CD4-positive, CD25-positive, alpha-beta regulatory T cell (primary cell): ENCODE measurements around the gene CCDC88A. TPM values are rescaled to one million over a fixed set of nuclear protein-coding genes. Genes with fewer than 3 reads are reported as not detected.
A peak's percentile ranks its signal among the peaks of the same experiment; 100 is the strongest.

Source experiments
- ATAC-seq, 2 donors: fragments of 150-1000 bp; cut with Tn5 transposase; one replicate each; pipeline ENCODE4 v1.10.0; 2021; ENCODE audit warnings: low read depth in 2 of 2, moderate number of reproducible peaks in 2 of 2, moderate library complexity in 1 of 2
- DNase-seq, 3 donors: peaks; one replicate each; pipeline versions ENCODE4 v3.0.0 to v3.0.0-alpha.2; 2012 to 2022; ENCODE audit warnings: mixed read lengths in 1 of 3
- H3K27ac ChIP-seq: one replicate; pipeline ENCODE4 v1.7.0; 2013; ENCODE audit warnings: mild to moderate bottlenecking, low read length; ENCODE audit not compliant: insufficient read depth, poor library complexity, severe bottlenecking
- H3K27me3 ChIP-seq: one replicate; pipeline ENCODE4 v1.7.0; 2013; ENCODE audit warnings: low read length; ENCODE audit not compliant: control insufficient read depth, insufficient read depth
- H3K36me3 ChIP-seq: one replicate; pipeline ENCODE4 v1.7.0; 2013; ENCODE audit warnings: mild to moderate bottlenecking, low read length, moderate library complexity; ENCODE audit not compliant: control insufficient read depth, insufficient read depth
- H3K4me1 ChIP-seq: 2 replicates; pipeline ENCODE4 v1.7.0; 2013; ENCODE audit warnings: mild to moderate bottlenecking, low read length; ENCODE audit not compliant: insufficient read depth, control insufficient read depth, poor library complexity, severe bottlenecking
- H3K4me3 ChIP-seq: one replicate; pipeline ENCODE4 v1.7.0; 2013; ENCODE audit warnings: low read depth, mild to moderate bottlenecking, low read length, moderate library complexity
- H3K9me3 ChIP-seq, 2 experiments: 1 replicate in 1 of 2; 2 replicates in 1 of 2; pipeline ENCODE4 v1.7.0; 2013; ENCODE audit warnings: low read length in 2 of 2, mild to moderate bottlenecking in 1 of 2, moderate library complexity in 1 of 2; ENCODE audit not compliant: control insufficient read depth in 2 of 2
- H3K27ac Mint-ChIP-seq, 3 donors: one replicate each; pipeline ENCODE4 v1.8.0; 2020 to 2022; ENCODE audit warnings: mild to moderate bottlenecking in 3 of 3, mixed read lengths in 3 of 3, moderate library complexity in 2 of 3
- H3K27me3 Mint-ChIP-seq: one replicate; pipeline ENCODE4 v1.8.0; 2022; ENCODE audit warnings: mild to moderate bottlenecking, mixed read lengths
- H3K36me3 Mint-ChIP-seq: one replicate; pipeline ENCODE4 v1.8.0; 2020; ENCODE audit warnings: mixed read lengths
- H3K4me1 Mint-ChIP-seq, 4 donors: one replicate each; pipeline ENCODE4 v1.8.0; 2020 to 2022; ENCODE audit warnings: mixed read lengths in 4 of 4, mild to moderate bottlenecking in 1 of 4
- H3K4me3 Mint-ChIP-seq, 4 donors: one replicate each; pipeline ENCODE4 v1.8.0; 2020 to 2022; ENCODE audit warnings: mild to moderate bottlenecking in 4 of 4, mixed read lengths in 4 of 4, moderate library complexity in 3 of 4
- H3K9me3 Mint-ChIP-seq, 7 donors: one replicate each; pipeline ENCODE4 v1.8.0; 2020 to 2022; ENCODE audit warnings: mixed read lengths in 7 of 7, mild to moderate bottlenecking in 3 of 7, moderate library complexity in 2 of 7
- polyA plus RNA-seq, 4 donors: library from polyadenylated mRNA; unstranded; fragments of 300-500 nt; fragmentation: Illumina TruSeq; gene quantifications; one replicate each; pipeline ENCODE4 v1.2.3, GENCODE V29; 2021
- total RNA-seq: library from RNA; stranded (reverse); gene quantifications from one replicate; pipeline ENCODE4 v1.2.3, GENCODE V29; 2022

The CCDC88A gene
- total and polyA plus RNA-seq, 5 donors from 2014 or later, result 1.4 to 19.1 (median 2.5) TPM

DNA sequence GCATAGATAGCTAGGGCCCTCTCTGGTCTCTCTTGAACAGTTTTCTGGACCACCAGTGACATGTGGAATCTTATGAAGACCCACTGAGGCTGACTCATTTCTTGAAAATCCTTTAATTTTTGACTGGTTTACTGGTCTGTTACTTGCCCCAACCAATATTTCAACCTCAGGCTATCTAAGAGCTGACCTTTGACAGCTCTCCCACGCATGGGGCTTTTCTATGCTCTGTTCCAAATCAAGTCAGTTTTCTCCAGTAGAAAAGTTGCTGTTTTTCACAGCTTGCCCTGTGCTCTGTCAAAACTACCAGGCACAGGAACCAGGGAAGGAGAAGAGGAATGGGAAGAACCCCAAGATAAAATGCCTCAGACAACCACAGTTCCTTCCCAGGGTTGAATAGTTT lies 104.7 kb downstream of the CCDC88A start:
- Mint-ChIP-seq H3K9me3 (no peaks in the 10 kb centered on the region), H3K4me1 (peaks cover 0 to 9% (median 3%) of the 10 kb centered on the region in 4 donors), H3K27ac (peak overlapping the region in 1 of 3 donors; percentile 44), H3K4me3 (no peak overlapping the region), H3K36me3 (peaks cover 12% of the 10 kb centered on the region), H3K27me3 (no peaks in the 10 kb centered on the region)
- Histone ChIP-seq H3K27ac (no peak overlapping the region), H3K9me3 (no peaks in the 10 kb centered on the region), H3K4me1 (no peaks in the 10 kb centered on the region), H3K27me3 (no peaks in the 10 kb centered on the region), H3K4me3 (no peak overlapping the region), H3K36me3 (peaks cover 2% of the 10 kb centered on the region)
- no peak for ATAC-seq
- no peak for DNase-seq

DNA sequence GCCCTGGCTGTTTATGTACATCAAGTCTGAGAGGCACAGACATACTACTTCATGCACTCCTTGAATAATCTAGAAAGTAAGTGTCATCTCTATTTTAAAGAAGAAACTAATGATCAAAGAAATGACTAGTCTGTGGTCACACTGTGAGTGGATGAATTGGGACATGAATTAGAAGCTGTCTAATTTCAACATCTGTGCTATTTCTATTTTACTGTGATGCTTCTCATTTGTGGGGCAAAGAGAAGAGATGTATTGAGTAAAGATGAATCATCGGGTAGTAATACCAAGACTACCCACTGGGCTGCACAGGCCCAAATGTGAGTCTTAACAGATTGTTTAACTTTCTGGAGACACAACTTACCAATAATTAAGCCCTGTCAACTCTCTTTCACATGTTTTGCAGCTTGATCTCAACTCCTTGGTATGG lies 108.2 kb downstream of the CCDC88A start:
- H3K4me3 ChIP-seq, result no peak overlapping the region
- H3K4me3 Mint-ChIP-seq, result no peak overlapping the region
- H3K9me3 ChIP-seq, result no peaks in the 10 kb centered on the region
- H3K4me1 Mint-ChIP-seq, result peaks cover 0 to 9% (median 6%) of the 10 kb centered on the region in 4 donors
- peaks cover 15% of the 10 kb centered on the region for H3K36me3 Mint-ChIP-seq
- no peak overlapping the region for H3K27ac Mint-ChIP-seq
- no peaks in the 10 kb centered on the region for H3K36me3 ChIP-seq
- H3K9me3 Mint-ChIP-seq, result no peaks in the 10 kb centered on the region
- H3K27me3 ChIP-seq, result no peaks in the 10 kb centered on the region
- H3K27me3 Mint-ChIP-seq, result no peaks in the 10 kb centered on the region
- no peak overlapping the region for H3K27ac ChIP-seq
- DNase-seq (peak in 1 of 3 donors; percentile 44), ATAC-seq (peak; percentile 31 to 56)
- H3K4me1 ChIP-seq, result no peaks in the 10 kb centered on the region

DNA sequence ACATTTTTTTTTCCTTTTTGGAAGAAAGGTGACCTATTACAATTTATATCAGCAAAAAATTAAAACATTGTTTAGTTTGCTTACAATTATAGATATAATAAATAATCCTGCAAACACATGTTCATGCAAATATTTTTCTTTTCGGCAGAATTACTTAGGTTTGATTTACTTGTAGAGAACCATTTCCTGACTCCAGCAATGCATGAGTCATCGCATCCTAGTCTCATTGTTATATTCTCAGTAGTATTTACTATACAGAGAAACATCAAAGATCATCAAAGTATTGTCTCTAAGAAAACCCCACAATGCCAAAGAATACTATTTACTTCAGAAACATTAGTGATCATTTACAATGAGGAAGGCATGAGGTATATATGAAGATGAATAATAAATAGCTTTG lies 110.2 kb downstream of the CCDC88A start:
- Histone ChIP-seq H3K4me3 (no peak overlapping the region), H3K27ac (no peak overlapping the region), H3K27me3 (no peaks in the 10 kb centered on the region), H3K36me3 (no peaks in the 10 kb centered on the region), H3K4me1 (no peaks in the 10 kb centered on the region), H3K9me3 (no peaks in the 10 kb centered on the region)
- H3K4me1 Mint-ChIP-seq, result peaks cover 0 to 9% (median 6%) of the 10 kb centered on the region in 4 donors
- no peak overlapping the region for H3K27ac Mint-ChIP-seq
- ATAC-seq (no peak), DNase-seq (peak in 1 of 3 donors; percentile 24)
- H3K9me3 Mint-ChIP-seq, result no peaks in the 10 kb centered on the region
- peaks cover 11% of the 10 kb centered on the region for H3K36me3 Mint-ChIP-seq
- no peak overlapping the region for H3K4me3 Mint-ChIP-seq
- H3K27me3 Mint-ChIP-seq, result no peaks in the 10 kb centered on the region

DNA sequence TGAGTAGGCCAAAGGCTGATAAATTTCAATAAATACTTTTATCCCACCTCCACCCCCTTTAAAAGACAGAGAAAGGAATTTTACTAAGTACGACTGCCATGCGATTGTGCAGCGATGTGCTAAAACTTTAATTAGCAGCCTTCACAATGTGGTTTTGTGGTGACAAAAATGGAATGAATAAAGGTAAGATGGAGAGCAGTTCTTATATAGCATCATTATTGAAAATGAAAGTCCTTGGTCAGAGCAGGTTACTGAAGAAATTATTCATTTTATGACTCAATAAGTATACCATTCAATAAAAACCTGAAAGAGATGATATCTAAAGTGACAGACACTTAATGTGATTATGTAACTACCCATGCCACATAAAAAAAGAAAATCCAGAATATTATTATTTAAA lies 117.4 kb downstream of the CCDC88A start:
- ATAC-seq, result peak in 1 of 2 donors; percentile 28

DNA sequence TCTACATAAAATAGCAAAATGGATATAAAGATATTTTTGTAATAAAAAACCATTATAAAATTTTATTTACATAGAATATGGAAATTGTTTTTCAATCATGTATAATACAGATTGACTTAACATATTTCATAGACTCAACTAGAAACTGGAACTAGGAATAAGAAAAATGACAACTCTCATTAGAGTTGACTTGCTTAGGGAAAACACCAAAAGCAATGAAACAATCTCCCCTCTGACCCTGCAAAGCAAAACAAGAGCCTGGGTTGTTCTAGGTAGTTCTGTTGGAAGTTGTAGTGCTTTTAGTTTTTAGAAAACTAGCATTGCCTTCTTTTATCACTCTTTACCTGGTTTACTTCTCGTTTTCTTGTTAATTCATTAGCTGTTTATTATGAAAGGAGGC lies 118.4 kb downstream of the CCDC88A start:
- Histone ChIP-seq H3K36me3 (no peaks in the 10 kb centered on the region), H3K4me3 (no peak overlapping the region), H3K27ac (no peak overlapping the region), H3K27me3 (no peaks in the 10 kb centered on the region), H3K4me1 (peaks cover 3% of the 10 kb centered on the region), H3K9me3 (no peaks in the 10 kb centered on the region)
- Mint-ChIP-seq H3K27me3 (peaks cover 4% of the 10 kb centered on the region), H3K27ac (no peak overlapping the region), H3K4me3 (no peak overlapping the region), H3K36me3 (no peaks in the 10 kb centered on the region), H3K4me1 (peaks cover 0 to 7% (median 4%) of the 10 kb centered on the region in 4 donors), H3K9me3 (no peaks in the 10 kb centered on the region)
- DNase-seq (no peak), ATAC-seq (no peak)

More for the DNA sequence above, 117.4 kb downstream of the CCDC88A start:
- Histone ChIP-seq H3K27me3 (no peaks in the 10 kb centered on the region), H3K36me3 (no peaks in the 10 kb centered on the region), H3K9me3 (no peaks in the 10 kb centered on the region), H3K27ac (no peak overlapping the region), H3K4me1 (peaks cover 3% of the 10 kb centered on the region), H3K4me3 (no peak overlapping the region)
- Mint-ChIP-seq H3K36me3 (no peaks in the 10 kb centered on the region), H3K27me3 (peaks cover 4% of the 10 kb centered on the region), H3K27ac (no peak overlapping the region), H3K4me1 (peaks cover 0 to 7% (median 4%) of the 10 kb centered on the region in 4 donors), H3K4me3 (no peak overlapping the region), H3K9me3 (no peaks in the 10 kb centered on the region)
- peak in 1 of 3 donors; percentile 38 for DNase-seq

DNA sequence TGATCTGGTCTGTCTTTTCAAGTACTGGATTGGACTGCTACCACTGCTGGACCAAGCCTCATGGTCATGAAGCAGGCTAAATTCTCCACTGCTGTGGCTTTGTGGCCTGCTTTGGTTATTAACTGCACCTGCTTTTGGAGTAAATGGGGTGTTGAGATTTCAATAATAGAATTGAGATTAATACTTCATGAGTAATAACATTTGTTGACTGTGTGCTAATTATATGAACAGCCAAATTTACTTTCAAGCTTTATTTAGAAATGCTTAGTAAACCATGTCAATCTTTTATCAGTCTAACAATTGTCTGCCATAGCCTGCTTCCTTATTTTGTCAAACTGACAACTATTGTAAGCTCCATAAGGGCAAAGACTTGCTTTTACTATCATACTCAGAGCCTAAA lies 123.3 kb downstream of the CCDC88A start:
- no peak overlapping the region for H3K27ac ChIP-seq

DNA sequence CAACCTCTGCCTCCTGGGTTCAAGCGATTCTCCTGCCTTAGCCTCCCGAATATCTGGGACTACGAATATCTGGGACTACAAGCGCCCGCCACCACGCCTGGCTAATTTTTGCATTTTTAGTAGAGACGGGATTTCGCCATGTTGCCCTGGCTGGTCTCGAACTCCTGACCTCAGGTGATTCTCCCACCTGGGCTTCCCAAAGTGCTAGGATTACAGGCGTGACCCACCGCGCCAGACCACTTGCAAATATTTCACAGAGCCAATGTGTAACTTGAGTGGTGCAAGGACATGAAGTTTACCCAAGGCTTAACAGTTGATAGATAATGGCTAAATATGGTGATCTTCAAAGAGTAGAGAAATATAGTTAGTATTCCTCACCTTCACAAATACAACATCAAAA lies 136.6 kb downstream of the CCDC88A start:
- Mint-ChIP-seq H3K9me3 (peaks cover 0 to 2% (median 0%) of the 10 kb centered on the region in 7 donors), H3K36me3 (peaks cover 4% of the 10 kb centered on the region), H3K27me3 (peaks cover 16% of the 10 kb centered on the region), H3K4me1 (peaks cover 10 to 42% (median 21%) of the 10 kb centered on the region in 4 donors), H3K4me3 (peak overlapping the region; percentile 94 to 97 (median 96)), H3K27ac (peak overlapping the region; percentile 3 to 98 (median 18))
- Histone ChIP-seq H3K4me1 (peaks cover 13% of the 10 kb centered on the region), H3K27me3 (no peaks in the 10 kb centered on the region), H3K9me3 (no peaks in the 10 kb centered on the region), H3K36me3 (no peaks in the 10 kb centered on the region), H3K4me3 (peak overlapping the region; percentile 51), H3K27ac (no peak overlapping the region)
- DNase-seq, result no peak
- ATAC-seq, result no peak

More for the DNA sequence above, 123.3 kb downstream of the CCDC88A start:
- H3K4me1 Mint-ChIP-seq, result peaks cover 7 to 13% (median 8%) of the 10 kb centered on the region in 4 donors
- no peak overlapping the region for H3K4me3 Mint-ChIP-seq
- Histone ChIP-seq H3K36me3 (no peaks in the 10 kb centered on the region), H3K4me1 (no peaks in the 10 kb centered on the region), H3K9me3 (no peaks in the 10 kb centered on the region), H3K4me3 (no peak overlapping the region), H3K27me3 (no peaks in the 10 kb centered on the region)
- no peaks in the 10 kb centered on the region for H3K9me3 Mint-ChIP-seq
- no peaks in the 10 kb centered on the region for H3K27me3 Mint-ChIP-seq
- DNase-seq (no peak), ATAC-seq (no peak)
- H3K36me3 Mint-ChIP-seq, result peaks cover 6% of the 10 kb centered on the region
- no peak overlapping the region for H3K27ac Mint-ChIP-seq
